DMS153 treated with DMSO at 0.1 percent for 48 hours (cell line): ENCODE results near the gene ZKSCAN7.
"Not testable (repeated sequence)": the region's sequence is repeated elsewhere in the genome, so short reads cannot be mapped to it uniquely, and the experiment has no call there.

Experiments used
- DNase-seq: peaks from one replicate; lab custom pipeline; 2025; ENCODE audit not compliant: unreplicated experiment; lab: John Stamatoyannopoulos, UW

The ZKSCAN7 gene

DNA sequence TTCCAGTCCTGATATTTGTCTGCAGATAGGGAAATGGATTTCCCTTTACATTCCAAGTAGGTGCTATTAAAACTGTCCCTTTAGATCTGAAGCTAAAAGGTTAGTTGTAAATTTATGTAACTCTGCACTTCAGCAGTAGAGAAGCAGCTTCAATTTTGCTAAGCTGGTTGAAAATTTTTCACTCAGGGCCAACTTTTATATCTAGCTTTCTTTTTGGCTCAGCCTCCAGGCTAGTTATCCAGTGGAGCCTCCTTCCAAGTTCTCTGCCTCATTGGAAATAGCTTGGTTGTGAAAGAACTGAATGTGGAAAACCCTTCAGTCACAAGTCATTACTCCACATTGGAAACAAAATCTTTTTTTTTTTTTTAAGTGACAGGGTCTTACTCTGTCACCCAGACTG lies 21.6 kb downstream of the ZKSCAN7 start:
- DNase-seq = no peak

DNA sequence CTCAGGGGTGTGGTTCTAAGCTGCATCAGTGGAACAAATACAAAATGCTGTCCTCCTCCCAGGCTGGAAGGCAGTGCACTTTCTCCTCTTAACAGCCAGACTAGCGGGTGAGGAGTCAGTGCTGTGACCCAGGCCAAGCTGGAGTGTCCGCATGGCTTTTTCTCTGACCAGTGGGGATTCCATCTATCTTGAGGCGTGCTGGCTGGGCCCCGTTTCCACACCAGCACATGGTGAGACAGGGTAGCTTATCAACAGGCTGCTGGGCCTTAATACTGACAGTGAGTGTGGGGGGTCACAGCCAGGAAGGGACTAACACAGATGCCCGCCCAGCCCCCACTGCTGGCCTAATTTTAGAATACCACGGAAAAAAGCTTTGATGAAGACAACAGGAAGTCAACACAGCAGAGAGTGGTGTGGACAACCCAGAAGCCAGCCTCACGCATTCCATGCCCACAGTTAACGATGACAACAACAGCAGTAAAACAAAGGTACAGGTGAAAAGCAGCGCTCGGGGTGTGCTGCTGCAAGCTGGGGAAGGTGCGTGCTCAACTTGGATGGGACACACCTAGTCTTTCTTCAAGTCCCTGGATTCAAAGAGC lies 22.5 kb downstream of the ZKSCAN7 start:
- DNase-seq = not testable (repeated sequence)

DNA sequence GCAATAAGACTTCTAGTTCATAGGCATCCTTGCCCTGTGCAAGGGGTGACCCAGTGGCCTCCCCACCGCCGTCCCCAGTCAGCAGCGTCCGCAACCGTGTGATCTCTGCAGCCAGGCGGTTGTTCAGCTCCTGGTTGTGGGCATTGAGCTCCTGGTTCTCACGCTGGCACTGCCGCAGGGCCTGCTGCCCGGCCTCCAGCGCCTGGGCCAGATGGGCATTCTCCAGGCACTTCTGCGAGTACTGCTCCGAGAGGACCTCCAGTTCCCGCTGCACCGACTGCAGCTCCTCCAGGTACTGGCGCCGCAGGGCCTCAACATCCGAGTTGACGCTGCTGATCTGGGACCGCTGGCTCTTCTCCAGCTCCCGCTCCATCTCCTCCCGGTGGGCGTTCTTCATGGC lies 23.3 kb downstream of the ZKSCAN7 start:
- not testable (repeated sequence) for DNase-seq

DNA sequence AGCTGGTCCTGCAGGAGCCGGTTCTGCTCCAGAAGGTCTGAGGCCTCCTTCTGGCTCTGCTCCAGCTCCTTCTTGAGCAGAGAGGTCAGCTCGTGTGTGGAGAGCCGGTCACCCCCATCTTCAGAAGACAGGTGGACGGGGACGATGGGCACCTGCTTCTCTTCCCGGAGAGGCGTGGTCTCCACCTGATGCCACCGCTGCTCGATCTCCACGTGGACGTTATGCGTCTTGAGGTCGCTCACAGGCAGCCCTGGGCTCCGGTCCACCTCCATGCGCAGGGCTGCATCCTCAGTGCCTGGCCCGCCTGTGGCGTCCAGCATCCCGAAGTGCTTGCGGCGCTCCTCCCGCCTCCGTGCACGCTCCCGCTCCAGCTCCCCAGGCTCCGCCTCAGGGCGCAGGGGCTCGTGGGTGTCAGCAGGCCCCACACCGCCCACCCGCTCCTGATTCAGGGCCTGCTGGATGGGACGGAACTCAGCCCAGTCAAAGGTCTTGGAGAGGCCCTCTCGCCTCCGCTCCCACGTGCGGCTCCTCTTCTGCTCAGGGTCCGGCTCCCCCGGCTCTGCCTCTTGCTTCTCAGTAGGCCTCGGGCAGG lies 24.0 kb downstream of the ZKSCAN7 start:
- not testable (repeated sequence) for DNase-seq

DNA sequence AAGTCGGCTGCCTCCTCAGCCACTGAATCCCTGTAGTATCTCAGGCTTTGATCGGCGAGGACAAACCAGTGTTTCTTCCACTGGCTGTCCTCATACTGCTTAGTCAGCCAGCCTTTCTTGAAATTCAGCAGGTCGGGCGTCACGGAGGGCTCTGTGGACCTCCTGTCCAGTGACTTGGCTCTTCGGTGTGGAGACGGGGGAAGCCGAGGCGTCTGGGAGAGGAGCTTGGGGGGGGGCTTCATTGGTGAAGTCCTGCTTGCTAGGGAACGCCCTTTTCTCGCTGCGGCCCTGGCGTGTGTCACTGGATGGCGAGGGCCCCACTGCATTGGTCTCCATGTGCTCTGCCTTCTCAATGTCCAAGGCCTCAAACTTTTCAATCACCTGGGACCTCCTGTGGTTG lies 24.8 kb downstream of the ZKSCAN7 start:
- DNase-seq = not testable (repeated sequence)

DNA sequence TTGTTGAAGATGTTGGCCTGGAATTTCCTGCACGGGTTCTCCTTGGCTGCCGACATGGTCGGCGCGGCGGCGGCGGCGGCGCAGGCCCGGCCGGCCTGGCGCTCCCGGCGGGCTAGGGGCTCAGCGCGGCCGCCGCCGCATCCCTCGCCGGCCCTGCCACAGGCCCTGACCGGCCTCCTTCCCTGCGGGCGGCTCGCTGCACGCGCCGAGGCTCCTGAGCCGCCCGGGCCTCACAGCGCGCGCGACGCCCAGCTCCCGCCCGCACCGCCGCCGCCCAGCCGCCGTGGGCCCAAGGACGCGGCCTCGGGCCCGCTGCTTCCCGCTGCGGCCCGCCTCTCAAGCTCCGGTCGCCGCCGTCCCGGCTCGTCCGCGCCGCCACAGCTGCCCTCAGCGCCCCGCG lies 26.0 kb downstream of the ZKSCAN7 start:
- not testable (repeated sequence) for DNase-seq

DNA sequence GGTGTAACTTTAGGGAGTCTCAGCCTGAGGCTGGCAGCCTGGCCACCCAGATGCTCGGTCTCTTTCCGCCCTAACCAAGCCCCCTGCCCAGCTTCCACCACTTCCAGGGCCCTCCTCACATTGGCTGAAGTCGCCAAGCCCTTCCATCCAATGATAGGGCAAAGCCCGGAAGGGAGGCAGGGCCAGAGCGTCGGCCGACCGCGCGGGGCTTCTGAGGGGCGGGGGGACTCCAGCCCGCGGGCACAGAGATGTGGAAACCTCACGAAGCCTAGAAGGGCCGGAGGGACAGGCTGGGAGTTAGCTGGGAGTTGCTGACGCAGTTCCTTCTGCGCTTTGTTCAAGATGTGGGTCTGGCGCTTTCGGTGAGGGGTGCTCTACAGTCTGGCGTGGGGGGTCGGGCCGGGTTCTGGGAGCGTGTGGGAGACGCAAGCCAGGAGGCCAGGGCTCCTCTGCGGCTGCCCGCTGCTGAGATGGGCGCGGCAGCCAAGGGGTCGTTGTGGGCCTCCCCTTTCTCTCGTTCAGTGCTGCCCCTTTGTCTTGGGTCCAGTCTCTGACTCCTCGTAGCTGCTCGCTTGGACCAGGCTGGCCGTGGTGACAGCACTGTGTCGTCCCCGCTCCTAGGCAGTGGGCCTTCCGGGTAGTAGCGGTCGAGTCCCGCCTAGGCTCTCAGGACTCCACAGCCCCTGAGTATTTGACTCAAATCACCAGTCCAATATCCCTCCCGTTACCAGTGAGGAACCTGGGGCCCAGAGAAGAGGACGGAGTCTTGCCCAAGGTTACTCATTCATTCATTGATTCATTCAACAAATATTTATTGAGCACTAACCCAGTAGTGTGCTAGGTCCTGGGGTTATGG lies 29.9 kb downstream of the ZKSCAN7 start, which contains the start of gene ZNF660:
TSS of gene ZNF660 (plus strand) at position 319 of the 856 bp plus-strand sequence. CDS start 9,230 bp downstream, outside the sequence.
- DNase-seq = peak; percentile 1

DNA sequence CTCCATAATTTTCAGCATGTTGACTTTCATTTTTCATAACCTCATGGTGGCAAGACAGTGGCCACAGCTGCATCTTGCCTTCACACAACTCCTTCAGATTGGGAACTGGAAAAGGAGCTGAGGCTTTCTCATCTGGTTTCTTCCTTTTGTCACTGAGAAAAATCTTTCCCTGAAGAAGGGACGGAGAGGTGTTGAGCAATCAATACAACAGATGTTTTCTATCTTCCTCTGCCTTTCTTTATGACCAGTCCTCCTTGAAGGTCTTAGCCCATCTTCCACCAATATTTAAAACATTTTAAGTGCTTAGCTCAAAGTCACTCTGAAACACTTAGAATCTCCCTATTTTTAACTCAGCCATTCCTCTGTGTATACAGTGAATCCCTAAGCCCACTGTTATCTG lies 41.6 kb downstream of the ZKSCAN7 start:
- no peak for DNase-seq

DNA sequence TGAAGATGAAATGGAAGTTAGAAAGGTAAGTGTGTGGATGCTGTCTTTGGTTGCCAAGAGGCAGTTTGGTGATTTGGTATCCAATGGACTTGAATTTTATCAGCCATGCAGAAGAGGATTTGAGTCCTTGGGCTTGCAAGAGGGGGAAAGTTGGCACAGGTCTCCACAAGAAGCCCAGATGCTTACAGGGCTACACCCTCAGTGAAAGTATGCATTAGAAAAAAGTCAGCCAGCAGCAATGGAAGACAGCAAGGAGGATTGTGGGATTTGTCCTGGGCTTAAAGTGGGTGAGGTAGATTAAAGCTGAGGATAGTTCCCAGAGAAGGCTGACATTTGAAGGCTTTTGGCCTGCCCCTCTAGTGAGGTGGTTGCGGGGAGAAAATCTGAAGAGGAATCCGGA lies 46.8 kb downstream of the ZKSCAN7 start:
- DNase-seq = no peak

DNA sequence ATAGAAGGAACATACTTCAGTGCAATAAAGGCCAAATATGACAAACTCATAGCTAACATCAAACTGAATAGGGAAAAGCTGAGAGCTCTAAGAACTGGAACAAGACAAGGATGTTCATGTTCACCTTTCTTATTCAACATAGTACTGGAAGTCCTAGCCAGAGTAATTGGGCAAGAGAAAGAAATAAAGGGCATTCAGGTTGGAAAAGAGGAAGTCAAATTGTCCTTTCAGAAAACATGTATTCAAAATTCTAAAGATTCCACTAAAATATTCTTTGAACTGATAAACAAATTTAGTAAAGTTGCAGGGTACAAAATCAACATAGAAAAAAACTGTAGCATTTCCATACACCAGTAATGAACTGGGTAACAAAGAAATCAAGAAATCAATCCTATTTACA lies 57.7 kb downstream of the ZKSCAN7 start:
- no peak for DNase-seq
